ENCODE measurements around the gene CPSF7.

CPSF7 gene

DNA sequence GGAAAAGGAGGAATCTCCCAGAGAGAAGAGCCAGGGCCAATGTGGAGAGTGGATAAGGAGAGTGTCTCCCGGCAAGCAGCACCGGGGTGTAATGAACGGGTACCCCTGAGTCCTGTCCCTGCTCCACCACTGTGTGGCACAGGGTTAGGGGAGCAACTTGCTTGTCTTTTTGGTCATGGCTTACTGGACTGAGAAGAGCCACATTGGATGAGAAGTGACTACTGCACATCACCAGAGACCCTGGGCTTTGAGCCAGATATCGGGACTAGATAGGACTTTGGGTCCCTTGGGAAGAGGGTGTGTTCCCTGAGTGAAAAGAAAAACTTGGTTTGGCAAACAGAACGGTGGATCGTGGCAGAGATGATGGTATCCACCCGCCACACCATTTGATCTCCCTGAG, 24.7 kb upstream of the CPSF7 start:
- no peak for TF ChIP-seq ZNF529 (tag by site-specific recombination; IDR thresholded peaks at IDR 0.05; ENCODE audit: insufficient replicate concordance)
- TF ChIP-seq ZNF423 (tag by site-specific recombination; IDR thresholded peaks at IDR 0.05), result no peak
- Histone ChIP-seq H3K4me1 (ENCODE audit: control insufficient read depth, insufficient read depth, low read length) (no peaks in the 10 kb centered on the region), H3K4me3 (ENCODE audit: low read depth, low read length) (no peak overlapping the region), H3K27ac (ENCODE audit: extremely low read depth, low read depth, low read length) (no peak overlapping the region), H3K36me3 (ENCODE audit: control insufficient read depth in 2 of 2, insufficient read depth in 1 of 2, low read length in 2 of 2) (peaks cover 0 to 27% of the 10 kb centered on the region in 2 experiments; a peak in 1 of 3 replicates), H3K9me3 (ENCODE audit: control insufficient read depth, insufficient read depth, low read depth, low read length) (no peaks in the 10 kb centered on the region)
- ChIA-PET CTCF (interaction anchor here (0.8 to 1.6 kb wide), 2 partner anchors 8 to 20 kb away, joined by 5 read pairs; no protein-coding TSS in a partner anchor), POLR2A (no interaction called here)

DNA sequence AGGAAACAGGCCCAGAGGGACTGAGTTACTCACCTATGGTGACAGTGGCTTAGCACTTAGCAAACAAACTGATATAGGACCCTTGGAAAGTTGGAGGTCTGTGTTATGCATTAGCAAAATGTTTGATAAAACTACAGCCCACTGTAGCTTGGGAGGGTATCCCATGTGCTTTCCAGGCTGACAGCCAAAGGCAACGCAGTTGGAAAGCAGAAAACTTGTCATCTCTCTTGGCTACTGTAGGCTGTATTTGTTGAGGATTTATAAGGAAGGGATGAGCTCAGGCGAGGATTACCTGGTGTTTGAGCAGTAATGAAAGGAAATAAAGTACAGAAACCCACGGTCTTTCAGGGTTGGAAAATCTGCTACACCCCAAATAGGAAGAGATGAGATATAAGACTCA, 23.9 kb upstream of the CPSF7 start:
- POLR2A ChIA-PET, result no interaction called here

DNA sequence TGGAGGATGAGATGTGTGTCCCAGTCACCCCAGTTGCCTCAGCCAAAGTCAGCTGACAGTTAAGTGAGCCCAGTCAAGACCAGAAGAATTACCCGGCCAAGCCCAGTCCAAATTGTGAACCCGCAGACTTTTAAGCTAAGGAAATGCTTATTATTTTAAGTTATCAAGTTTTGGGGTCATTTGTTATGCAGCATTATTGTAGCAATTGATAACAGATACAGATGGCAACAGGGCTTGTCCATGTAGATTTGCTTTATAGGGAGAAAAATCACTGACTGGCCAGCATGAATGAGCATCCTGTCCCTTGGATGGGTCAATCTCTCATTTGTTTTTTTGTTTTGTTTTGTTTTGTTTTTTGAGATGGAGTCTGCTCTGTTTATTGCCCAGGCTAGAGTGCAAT, 23.1 kb upstream of the CPSF7 start:
- Histone ChIP-seq H3K4me3 (ENCODE audit: low read depth, low read length) (no peak overlapping the region), H3K9me3 (ENCODE audit: control insufficient read depth, insufficient read depth, low read depth, low read length) (no peaks in the 10 kb centered on the region), H3K27ac (ENCODE audit: extremely low read depth, low read depth, low read length) (no peak overlapping the region), H3K4me1 (ENCODE audit: control insufficient read depth, insufficient read depth, low read length) (no peaks in the 10 kb centered on the region), H3K36me3 (ENCODE audit: control insufficient read depth in 2 of 2, insufficient read depth in 1 of 2, low read length in 2 of 2) (peaks cover 0 to 42% of the 10 kb centered on the region in 2 experiments; a peak in 1 of 3 replicates)
- CTCF ChIA-PET, result interaction anchor here (1.2 to 2.1 kb wide), 3 partner anchors 8 to 26 kb away, joined by 5 to 8 read pairs (median 6); no protein-coding TSS in a partner anchor
- TF ChIP-seq RBAK (tag by site-specific recombination; IDR thresholded peaks at IDR 0.05), result peak; percentile 63; the same call in 1 of the 2 replicates
- TF ChIP-seq ZNF274 (IDR thresholded peaks at IDR 0.05; ENCODE audit: low read length), result no peak
- TF ChIP-seq ZNF274 (tag by site-specific recombination; IDR thresholded peaks at IDR 0.05; ENCODE audit: borderline replicate concordance), result no peak
- no peak for TF ChIP-seq ZNF571 (tag by site-specific recombination; IDR thresholded peaks at IDR 0.05)
- POLR2A ChIA-PET, result no interaction called here

More for the DNA sequence above, 23.9 kb upstream of the CPSF7 start:
- CTCF ChIA-PET, result interaction anchor here (0.8 to 1.6 kb wide), 3 partner anchors 9 to 19 kb away, joined by 5 read pairs; no protein-coding TSS in a partner anchor
- no peak for TF ChIP-seq ZNF530 (tag by site-specific recombination; IDR thresholded peaks at IDR 0.05; ENCODE audit: low read depth)
- no peak for TF ChIP-seq ZNF548 (tag by site-specific recombination; IDR thresholded peaks at IDR 0.05)
- TF ChIP-seq ZNF776 (tag by site-specific recombination; IDR thresholded peaks at IDR 0.05; ENCODE audit: borderline replicate concordance), result no peak
- no peak for TF ChIP-seq ZNF354C (tag by site-specific recombination; IDR thresholded peaks at IDR 0.05; ENCODE audit: borderline replicate concordance, low read depth)
- no peak for TF ChIP-seq TRIM28 (IDR thresholded peaks at IDR 0.05; ENCODE audit: borderline replicate concordance, low read length)
- TF ChIP-seq, protein P1, sequence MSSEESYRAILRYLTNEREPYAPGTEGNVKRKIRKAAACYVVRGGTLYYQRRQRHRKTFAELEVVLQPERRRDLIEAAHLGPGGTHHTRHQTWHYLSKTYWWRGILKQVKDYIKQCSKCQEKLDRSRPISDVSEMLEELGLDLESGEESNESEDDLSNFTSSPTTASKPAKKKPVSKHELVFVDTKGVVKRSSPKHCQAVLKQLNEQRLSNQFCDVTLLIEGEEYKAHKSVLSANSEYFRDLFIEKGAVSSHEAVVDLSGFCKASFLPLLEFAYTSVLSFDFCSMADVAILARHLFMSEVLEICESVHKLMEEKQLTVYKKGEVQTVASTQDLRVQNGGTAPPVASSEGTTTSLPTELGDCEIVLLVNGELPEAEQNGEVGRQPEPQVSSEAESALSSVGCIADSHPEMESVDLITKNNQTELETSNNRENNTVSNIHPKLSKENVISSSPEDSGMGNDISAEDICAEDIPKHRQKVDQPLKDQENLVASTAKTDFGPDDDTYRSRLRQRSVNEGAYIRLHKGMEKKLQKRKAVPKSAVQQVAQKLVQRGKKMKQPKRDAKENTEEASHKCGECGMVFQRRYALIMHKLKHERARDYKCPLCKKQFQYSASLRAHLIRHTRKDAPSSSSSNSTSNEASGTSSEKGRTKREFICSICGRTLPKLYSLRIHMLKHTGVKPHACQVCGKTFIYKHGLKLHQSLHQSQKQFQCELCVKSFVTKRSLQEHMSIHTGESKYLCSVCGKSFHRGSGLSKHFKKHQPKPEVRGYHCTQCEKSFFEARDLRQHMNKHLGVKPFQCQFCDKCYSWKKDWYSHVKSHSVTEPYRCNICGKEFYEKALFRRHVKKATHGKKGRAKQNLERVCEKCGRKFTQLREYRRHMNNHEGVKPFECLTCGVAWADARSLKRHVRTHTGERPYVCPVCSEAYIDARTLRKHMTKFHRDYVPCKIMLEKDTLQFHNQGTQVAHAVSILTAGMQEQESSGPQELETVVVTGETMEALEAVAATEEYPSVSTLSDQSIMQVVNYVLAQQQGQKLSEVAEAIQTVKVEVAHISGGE (tag by site-specific recombination; conservative IDR thresholded peaks at IDR 0.05; ENCODE audit: low read depth), result no peak
- no peak for TF ChIP-seq SP3 (tag by site-specific recombination; IDR thresholded peaks at IDR 0.05)
- TF ChIP-seq, protein P2, sequence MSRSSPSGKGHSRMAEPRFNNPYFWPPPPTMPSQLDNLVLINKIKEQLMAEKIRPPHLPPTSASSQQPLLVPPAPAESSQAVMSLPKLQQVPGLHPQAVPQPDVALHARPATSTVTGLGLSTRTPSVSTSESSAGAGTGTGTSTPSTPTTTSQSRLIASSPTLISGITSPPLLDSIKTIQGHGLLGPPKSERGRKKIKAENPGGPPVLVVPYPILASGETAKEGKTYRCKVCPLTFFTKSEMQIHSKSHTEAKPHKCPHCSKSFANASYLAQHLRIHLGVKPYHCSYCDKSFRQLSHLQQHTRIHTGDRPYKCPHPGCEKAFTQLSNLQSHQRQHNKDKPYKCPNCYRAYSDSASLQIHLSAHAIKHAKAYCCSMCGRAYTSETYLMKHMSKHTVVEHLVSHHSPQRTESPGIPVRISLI (tag by site-specific recombination; IDR thresholded peaks at IDR 0.05), result no peak
- no peak for TF ChIP-seq ZNF214 (tag by site-specific recombination; IDR thresholded peaks at IDR 0.05; ENCODE audit: borderline replicate concordance)
- no peak for TF ChIP-seq ZNF658 (tag by site-specific recombination; IDR thresholded peaks at IDR 0.05)
- no peak for TF ChIP-seq KLF1 (tag by site-specific recombination; IDR thresholded peaks at IDR 0.05)
- no peak for TF ChIP-seq ZSCAN30 (tag by site-specific recombination; IDR thresholded peaks at IDR 0.05)
- TF ChIP-seq, protein P3, sequence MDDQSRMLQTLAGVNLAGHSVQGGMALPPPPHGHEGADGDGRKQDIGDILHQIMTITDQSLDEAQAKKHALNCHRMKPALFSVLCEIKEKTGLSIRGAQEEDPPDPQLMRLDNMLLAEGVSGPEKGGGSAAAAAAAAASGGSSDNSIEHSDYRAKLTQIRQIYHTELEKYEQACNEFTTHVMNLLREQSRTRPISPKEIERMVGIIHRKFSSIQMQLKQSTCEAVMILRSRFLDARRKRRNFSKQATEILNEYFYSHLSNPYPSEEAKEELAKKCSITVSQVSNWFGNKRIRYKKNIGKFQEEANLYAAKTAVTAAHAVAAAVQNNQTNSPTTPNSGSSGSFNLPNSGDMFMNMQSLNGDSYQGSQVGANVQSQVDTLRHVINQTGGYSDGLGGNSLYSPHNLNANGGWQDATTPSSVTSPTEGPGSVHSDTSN (CRISPR knock-in tag; IDR thresholded peaks at IDR 0.05), result no peak
- TF ChIP-seq ZNF624 (tag by site-specific recombination; IDR thresholded peaks at IDR 0.05), result no peak
- no peak for TF ChIP-seq ZNF626 (tag by site-specific recombination; IDR thresholded peaks at IDR 0.05)
- H3K27ac ChIP-seq (ENCODE audit: extremely low read depth, low read depth, low read length), result no peak overlapping the region
- H3K36me3 ChIP-seq (ENCODE audit: control insufficient read depth in 2 of 2, insufficient read depth in 1 of 2, low read length in 2 of 2), result peaks cover 0 to 33% of the 10 kb centered on the region in 2 experiments; a peak in 1 of 3 replicates
- no peak overlapping the region for H3K4me3 ChIP-seq (ENCODE audit: low read depth, low read length)
- no peaks in the 10 kb centered on the region for H3K4me1 ChIP-seq (ENCODE audit: control insufficient read depth, insufficient read depth, low read length)
- no peaks in the 10 kb centered on the region for H3K9me3 ChIP-seq (ENCODE audit: control insufficient read depth, insufficient read depth, low read depth, low read length)

Data from HEK293 (cell line).